Measurements from ENCODE around the gene CHD8. TPM values are rescaled to one million over a fixed set of nuclear protein-coding genes. Genes with fewer than 3 reads are reported as not detected.

CHD8 gene
- total RNA-seq, 4 donors from 2014 or later = 45.6 to 64.3 (median 55.0) TPM

DNA sequence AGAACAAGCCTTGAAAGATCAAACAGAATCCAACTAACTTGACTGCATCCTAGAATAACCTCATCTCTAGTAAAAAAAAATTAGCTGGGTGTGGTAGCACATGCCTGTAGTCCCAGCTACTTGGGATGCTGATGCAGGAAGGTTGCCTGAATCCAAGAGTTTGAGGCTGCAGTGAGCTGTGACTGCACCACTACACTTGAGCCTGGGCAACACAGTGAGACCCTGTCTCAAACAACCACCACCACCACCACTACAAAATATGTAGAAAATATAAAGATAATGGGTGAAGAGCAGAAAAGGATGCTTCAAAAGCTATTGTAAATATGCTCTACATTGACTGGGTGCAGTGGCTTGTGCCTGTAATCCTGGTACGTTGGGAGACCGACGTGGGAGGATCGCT is 99.4 kb downstream of the CHD8 start:
- WGBS = 96% methylated on average over 4 of the region's 4 CpGs
- Histone ChIP-seq H3K4me3 (no peak overlapping the region), H3K9me3 (no peaks in the 10 kb centered on the region), H3K4me1 (no peaks in the 10 kb centered on the region), H3K27ac (replicated peaks in 1 of 4) (no peak overlapping the region), H3K27me3 (no peaks in the 10 kb centered on the region), H3K36me3 (peaks cover 89 to 100% (median 99%) of the 10 kb centered on the region in 4 donors)
- TF ChIP-seq POLR2AphosphoS5 (IDR thresholded peaks at IDR 0.05) (no peak), CTCF (IDR thresholded peaks at IDR 0.05) (no peak), POLR2A (IDR thresholded peaks at IDR 0.05; ENCODE audit: low read depth) (no peak), EP300 (IDR thresholded peaks at IDR 0.05) (no peak)
- DNase-seq (ENCODE audit: extremely low spot score) = no peak
- intact Hi-C loops (cut with DNase I) = loop anchor here (10.0 kb wide), 1 partner anchor 48 kb away; no protein-coding TSS in a partner anchor

GRCh38 chr14:21352587-21352986 is 103.3 kb downstream of the CHD8 start:
- peaks cover 57 to 72% (median 68%) of the 10 kb centered on the region in 4 donors for H3K36me3 ChIP-seq
- no peaks in the 10 kb centered on the region for H3K9me3 ChIP-seq
- WGBS = 84% methylated on average over 9 of the region's 9 CpGs
- H3K27me3 ChIP-seq = no peaks in the 10 kb centered on the region
- intact Hi-C loops (cut with DNase I) = loop anchor here (10.0 kb wide), 1 partner anchor 52 kb away; no protein-coding TSS in a partner anchor
- H3K27ac ChIP-seq (replicated peaks in 1 of 4) = no peak overlapping the region
- no peaks in the 10 kb centered on the region for H3K4me1 ChIP-seq
- no peak for DNase-seq (ENCODE audit: extremely low spot score)
- H3K4me3 ChIP-seq = no peak overlapping the region
- no peak for TF ChIP-seq EP300 (IDR thresholded peaks at IDR 0.05)
- no peak for TF ChIP-seq CTCF (IDR thresholded peaks at IDR 0.05)
- no peak for TF ChIP-seq POLR2A (IDR thresholded peaks at IDR 0.05; ENCODE audit: low read depth)
- no peak for TF ChIP-seq POLR2AphosphoS5 (IDR thresholded peaks at IDR 0.05)

DNA sequence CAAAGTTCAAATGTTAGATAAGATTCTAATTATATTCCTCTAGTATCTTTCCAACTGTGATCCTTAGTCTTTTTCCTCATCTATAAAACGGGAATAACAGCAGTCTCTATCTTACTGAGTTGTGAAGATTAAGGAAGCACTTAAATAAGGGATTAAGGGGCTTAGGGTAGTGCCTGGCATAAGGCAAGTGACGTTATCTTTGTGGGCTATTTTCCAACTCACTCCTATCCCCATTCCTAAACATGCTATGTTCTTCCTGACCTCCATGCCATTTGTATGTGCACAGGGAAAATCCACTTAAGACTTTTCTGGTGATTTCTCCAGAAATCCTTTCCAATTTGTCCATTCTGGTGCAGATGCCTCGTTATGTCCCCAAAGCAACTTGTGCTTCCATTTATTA is 105.4 kb downstream of the CHD8 start:
- Histone ChIP-seq H3K4me3 (no peak overlapping the region), H3K9me3 (no peaks in the 10 kb centered on the region), H3K27me3 (no peaks in the 10 kb centered on the region), H3K36me3 (peaks cover 39 to 51% (median 48%) of the 10 kb centered on the region in 4 donors), H3K27ac (replicated peaks in 1 of 4) (no peak overlapping the region), H3K4me1 (no peaks in the 10 kb centered on the region)
- no peak for DNase-seq (ENCODE audit: extremely low spot score)
- TF ChIP-seq POLR2AphosphoS5 (IDR thresholded peaks at IDR 0.05) (no peak), POLR2A (IDR thresholded peaks at IDR 0.05; ENCODE audit: low read depth) (no peak), CTCF (IDR thresholded peaks at IDR 0.05) (no peak), EP300 (IDR thresholded peaks at IDR 0.05) (no peak)
- intact Hi-C loops (cut with DNase I) = loop anchor here (10.0 kb wide), 1 partner anchor 54 kb away; no protein-coding TSS in a partner anchor
- 81% methylated on average over 2 of the region's 3 CpGs for WGBS

DNA sequence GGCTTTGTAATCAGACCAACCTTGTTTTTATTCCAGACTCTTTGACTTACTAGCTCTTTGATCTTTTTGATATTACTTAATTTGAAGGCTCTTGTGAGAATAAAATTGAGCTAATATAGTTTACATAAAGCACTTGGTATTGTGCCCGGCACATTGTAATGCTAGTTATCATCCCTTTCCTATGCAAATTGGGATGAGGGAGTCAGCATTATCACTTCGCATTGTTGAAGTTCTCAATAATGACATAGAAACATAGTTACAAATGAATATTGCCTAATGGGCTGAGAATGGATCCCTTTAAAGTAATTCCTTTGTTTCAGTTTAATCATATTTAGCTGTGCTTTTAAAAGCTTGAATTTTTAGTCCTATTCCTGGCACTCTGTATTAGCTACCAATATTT is 108.7 kb downstream of the CHD8 start:
- DNase-seq (ENCODE audit: extremely low spot score) = no peak
- Histone ChIP-seq H3K27ac (replicated peaks in 1 of 4) (no peak overlapping the region), H3K4me1 (no peaks in the 10 kb centered on the region), H3K4me3 (no peak overlapping the region), H3K36me3 (peaks cover 11 to 18% (median 15%) of the 10 kb centered on the region in 4 donors), H3K9me3 (no peaks in the 10 kb centered on the region), H3K27me3 (no peaks in the 10 kb centered on the region)
- TF ChIP-seq POLR2A (IDR thresholded peaks at IDR 0.05; ENCODE audit: low read depth) (no peak), EP300 (IDR thresholded peaks at IDR 0.05) (no peak), CTCF (IDR thresholded peaks at IDR 0.05) (no peak), POLR2AphosphoS5 (IDR thresholded peaks at IDR 0.05) (no peak)
- intact Hi-C loops (cut with DNase I) = no loop called here
- WGBS = 59% methylated on average over 2 of the region's 2 CpGs

Measured in esophagus muscularis mucosa (tissue), 4 donors.